Type B pancreatic cell (in vitro differentiated cells): Measurements from ENCODE around the gene ZDHHC7. TPM values are rescaled to one million over a fixed set of nuclear protein-coding genes. Genes with fewer than 3 reads are reported as not detected.

Experiments
- DNase-seq: peaks from one replicate; pipeline ENCODE4 v3.0.0; 2021; ENCODE audit warnings: mixed read lengths; ENCODE audit not compliant: unreplicated experiment; ENCODE audit errors: extremely low spot score
- H3K27ac Mint-ChIP-seq: 2 replicates; pipeline ENCODE4 v1.8.0; 2021; ENCODE audit warnings: mild to moderate bottlenecking, mixed read lengths
- H3K27me3 Mint-ChIP-seq: 2 replicates; pipeline ENCODE4 v1.8.0; 2021; ENCODE audit warnings: mixed read lengths
- H3K36me3 Mint-ChIP-seq: 2 replicates; pipeline ENCODE4 v1.8.0; 2021; ENCODE audit warnings: mixed read lengths
- H3K4me1 Mint-ChIP-seq: one replicate; pipeline ENCODE4 v1.8.0; 2021; ENCODE audit warnings: mixed read lengths; ENCODE audit not compliant: unreplicated experiment
- H3K4me3 Mint-ChIP-seq: 2 replicates; pipeline ENCODE4 v1.8.0; 2021; ENCODE audit warnings: mild to moderate bottlenecking, mixed read lengths
- H3K9me3 Mint-ChIP-seq: 2 replicates; pipeline ENCODE4 v1.8.0; 2021; ENCODE audit warnings: mixed read lengths
- total RNA-seq: library from RNA; stranded (reverse); gene quantifications from 2 replicates; pipeline ENCODE4 v1.2.1, GENCODE V29; 2021; ENCODE audit warnings: low replicate concordance
- TF ChIP-seq, protein P1 (sequence below): fragments of 200-600 bp; sonication (generic); conservative IDR thresholded peaks from 2 replicates; pipeline ENCODE4 v1.5.0; 2021; ENCODE audit warnings: antibody characterized with exemption, mild to moderate bottlenecking

Gene ZDHHC7
- total RNA-seq, 1 donor from 2014 or later: 47.1 TPM

DNA sequence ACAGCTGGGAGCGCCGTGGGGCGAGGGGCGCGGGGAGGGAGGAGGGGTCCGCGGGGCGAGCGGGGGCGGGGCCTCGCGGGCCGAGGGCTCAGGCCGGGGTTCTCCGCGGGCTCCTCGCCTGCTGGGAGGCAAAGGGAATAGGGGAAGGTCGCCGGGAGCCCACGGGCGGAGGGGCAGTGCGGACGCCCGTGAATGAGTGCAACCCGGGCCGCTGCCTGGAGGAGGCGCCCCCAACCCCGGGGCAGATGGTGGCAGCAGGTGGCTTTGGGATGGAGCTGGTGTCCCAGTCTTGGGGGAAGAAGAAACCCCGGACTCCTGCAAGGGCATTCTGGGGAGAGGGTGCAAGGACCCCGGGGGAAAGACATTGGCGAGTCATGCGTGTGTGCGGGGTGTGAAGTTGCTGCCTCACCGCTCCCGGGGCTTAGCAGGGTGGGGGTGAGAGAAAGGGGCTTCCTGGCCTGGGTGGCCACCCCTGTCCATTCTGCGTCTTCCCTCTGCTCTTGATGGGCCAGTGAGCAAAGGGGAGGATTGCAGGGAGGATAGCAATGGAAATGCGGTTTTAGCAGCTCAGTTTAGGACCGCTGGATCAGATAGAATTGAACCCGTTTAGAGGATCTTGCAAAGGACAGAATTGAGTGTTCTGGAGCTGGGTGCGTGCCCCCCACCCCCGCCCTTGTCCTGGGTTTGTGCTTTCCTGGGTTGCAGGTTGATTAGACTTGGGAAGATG, 16.8 kb upstream of the ZDHHC7 start:
- TF ChIP-seq, protein P1, sequence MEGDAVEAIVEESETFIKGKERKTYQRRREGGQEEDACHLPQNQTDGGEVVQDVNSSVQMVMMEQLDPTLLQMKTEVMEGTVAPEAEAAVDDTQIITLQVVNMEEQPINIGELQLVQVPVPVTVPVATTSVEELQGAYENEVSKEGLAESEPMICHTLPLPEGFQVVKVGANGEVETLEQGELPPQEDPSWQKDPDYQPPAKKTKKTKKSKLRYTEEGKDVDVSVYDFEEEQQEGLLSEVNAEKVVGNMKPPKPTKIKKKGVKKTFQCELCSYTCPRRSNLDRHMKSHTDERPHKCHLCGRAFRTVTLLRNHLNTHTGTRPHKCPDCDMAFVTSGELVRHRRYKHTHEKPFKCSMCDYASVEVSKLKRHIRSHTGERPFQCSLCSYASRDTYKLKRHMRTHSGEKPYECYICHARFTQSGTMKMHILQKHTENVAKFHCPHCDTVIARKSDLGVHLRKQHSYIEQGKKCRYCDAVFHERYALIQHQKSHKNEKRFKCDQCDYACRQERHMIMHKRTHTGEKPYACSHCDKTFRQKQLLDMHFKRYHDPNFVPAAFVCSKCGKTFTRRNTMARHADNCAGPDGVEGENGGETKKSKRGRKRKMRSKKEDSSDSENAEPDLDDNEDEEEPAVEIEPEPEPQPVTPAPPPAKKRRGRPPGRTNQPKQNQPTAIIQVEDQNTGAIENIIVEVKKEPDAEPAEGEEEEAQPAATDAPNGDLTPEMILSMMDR: peak; percentile 51
- no peak for DNase-seq
- Mint-ChIP-seq H3K4me1 (peaks cover 23% of the 10 kb centered on the region), H3K4me3 (peak overlapping the region; percentile 81), H3K27ac (peak overlapping the region; percentile 89), H3K9me3 (no peaks in the 10 kb centered on the region), H3K27me3 (peaks cover 22% of the 10 kb centered on the region), H3K36me3 (no peaks in the 10 kb centered on the region)

DNA sequence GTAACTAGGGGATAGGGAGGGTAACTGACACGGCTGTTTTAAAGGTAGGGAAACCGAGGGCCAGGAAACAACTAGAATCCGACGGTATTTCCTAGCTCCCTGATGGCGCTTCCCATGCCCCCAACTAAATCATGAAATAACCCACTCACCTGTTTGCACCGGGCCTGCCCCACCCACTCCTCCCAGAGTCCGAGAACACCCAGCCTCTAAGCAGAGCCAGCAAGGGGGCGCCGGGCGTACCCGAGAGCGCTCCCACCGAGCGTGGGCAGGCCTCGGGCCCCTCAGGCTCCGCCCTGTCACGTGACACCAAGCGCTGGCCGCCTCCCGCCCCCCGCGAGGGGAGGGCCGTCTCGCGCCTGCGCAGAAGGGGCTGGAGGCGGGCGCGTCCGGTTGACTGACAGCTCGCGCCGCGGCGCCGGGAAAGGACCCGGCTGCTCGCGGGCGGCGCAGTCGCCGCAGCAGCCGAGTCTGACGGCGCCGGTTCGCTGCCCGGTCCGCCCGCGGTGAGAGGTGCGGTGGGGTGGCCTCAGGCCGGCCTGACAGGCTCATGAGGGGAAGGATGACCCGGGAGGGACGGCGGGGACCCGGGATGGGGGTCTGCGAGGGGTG, 16.1 kb upstream of the ZDHHC7 start, which contains the start of gene KIAA0513:
Gene KIAA0513, plus strand, starts transcription at position 447 of the 609 bp plus-strand sequence. CDS start 39,277 bp downstream, outside the sequence.
- TF ChIP-seq, protein P1: no peak
- no peaks in the 10 kb centered on the region for H3K36me3 Mint-ChIP-seq
- peak; percentile 99 for DNase-seq
- H3K27me3 Mint-ChIP-seq: peaks cover 22% of the 10 kb centered on the region
- H3K27ac Mint-ChIP-seq: peak within 1 kb of the TSS; percentile 94
- peaks cover 19% of the 10 kb centered on the region for H3K4me1 Mint-ChIP-seq
- H3K9me3 Mint-ChIP-seq: no peaks in the 10 kb centered on the region
- peak within 1 kb of the TSS; percentile 95 for H3K4me3 Mint-ChIP-seq

DNA sequence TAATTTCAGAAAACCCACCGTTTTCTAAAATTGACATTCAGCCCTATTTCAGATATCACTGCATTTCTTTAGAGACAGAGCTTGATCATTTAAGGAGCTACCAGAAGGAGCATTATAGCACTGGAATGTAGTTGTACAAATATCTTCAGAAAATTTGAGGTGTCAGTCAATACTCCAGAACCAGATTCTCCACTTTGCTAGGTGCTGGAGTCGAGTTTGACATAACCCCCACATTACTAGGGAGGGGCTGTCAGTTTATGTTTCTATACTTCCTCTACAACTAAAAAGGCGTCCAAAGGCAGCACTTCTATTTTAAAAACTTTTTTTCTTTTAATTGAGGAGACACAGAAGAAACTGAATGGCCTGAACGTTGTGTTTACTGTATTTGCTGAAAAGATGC, 15.4 kb upstream of the ZDHHC7 start:
- H3K27ac Mint-ChIP-seq: peak overlapping the region; percentile 94
- TF ChIP-seq, protein P1: no peak

DNA sequence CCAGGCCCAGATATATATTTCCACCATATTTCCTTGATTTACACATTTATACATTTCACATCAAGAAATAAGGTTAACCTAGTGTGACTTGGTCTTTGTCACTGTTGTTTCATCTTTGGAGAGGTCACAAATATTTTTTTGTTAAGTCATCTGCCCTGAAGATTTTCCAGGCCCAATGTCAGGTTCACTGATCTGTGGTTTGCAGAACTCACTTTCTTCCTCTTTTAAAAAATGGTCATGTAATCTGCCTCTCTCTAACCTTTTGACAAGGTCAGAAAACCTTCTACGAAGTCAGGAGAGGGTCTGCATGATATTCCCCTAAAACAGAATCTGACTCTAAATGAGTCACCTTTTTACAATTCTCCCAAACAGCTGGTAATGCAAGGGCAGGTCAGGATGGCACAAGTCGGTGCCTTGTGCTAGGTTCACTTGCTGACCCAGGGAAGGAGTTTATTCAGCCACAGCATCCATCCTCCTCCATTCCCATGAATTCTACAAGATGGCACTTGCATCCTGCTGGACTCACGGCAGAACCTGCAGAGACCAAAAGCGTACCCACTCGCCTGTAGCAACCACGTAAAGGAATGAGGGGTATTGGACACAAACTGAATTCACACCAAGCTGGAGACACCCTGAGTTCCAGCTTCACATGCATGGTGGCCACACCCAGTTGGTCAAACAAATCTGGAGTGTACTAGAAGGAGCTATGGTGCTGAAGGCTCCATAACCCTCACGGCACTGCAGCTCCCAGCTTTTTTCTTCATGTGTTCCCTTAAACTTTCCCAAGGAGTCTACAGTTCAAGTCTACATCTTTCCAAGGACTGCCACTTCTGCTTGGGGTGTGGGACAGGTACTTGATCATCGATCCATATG, 14.7 kb upstream of the ZDHHC7 start:
- Mint-ChIP-seq H3K4me1 (peaks cover 19% of the 10 kb centered on the region), H3K27me3 (peaks cover 22% of the 10 kb centered on the region), H3K27ac (peak overlapping the region; percentile 94), H3K9me3 (no peaks in the 10 kb centered on the region), H3K36me3 (no peaks in the 10 kb centered on the region), H3K4me3 (peak overlapping the region; percentile 95)
- DNase-seq: no peak
- TF ChIP-seq, protein P1: no peak

More for the DNA sequence above, 15.4 kb upstream of the ZDHHC7 start:
- Mint-ChIP-seq H3K4me1 (peaks cover 19% of the 10 kb centered on the region), H3K27me3 (peaks cover 22% of the 10 kb centered on the region), H3K4me3 (peak overlapping the region; percentile 95), H3K36me3 (no peaks in the 10 kb centered on the region), H3K9me3 (no peaks in the 10 kb centered on the region)
- DNase-seq: no peak

DNA sequence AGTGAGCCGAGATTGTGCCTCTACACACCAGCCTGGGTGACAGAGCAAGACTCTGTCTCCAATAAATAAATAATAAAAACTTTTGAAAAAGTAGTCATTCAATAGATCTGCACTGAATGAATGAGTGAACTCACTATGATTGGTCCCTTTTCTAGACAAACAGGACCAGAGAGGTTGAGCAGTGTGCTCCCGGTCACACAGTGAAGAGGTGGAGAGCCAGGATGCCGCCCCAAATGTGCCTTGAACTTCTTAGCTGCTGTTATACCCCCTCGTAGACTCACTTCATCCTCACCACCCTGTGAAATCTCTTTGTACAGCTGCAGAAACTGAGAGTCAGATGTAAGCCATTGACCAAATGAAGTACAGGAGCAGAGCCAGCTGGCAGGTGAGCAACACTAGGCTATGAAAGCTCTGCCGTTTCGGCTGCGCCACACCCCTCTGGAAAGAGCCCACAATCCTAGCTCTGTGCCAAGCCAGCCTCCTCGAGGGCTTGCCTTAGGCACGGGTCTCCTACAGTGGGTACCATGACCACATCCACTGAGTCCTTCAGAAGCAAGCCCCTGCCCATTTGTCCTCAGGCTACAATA, 8.4 kb upstream of the ZDHHC7 start:
- DNase-seq: no peak
- Mint-ChIP-seq H3K27me3 (peaks cover 3% of the 10 kb centered on the region), H3K27ac (no peak overlapping the region), H3K9me3 (no peaks in the 10 kb centered on the region), H3K4me3 (no peak overlapping the region), H3K4me1 (peaks cover 13% of the 10 kb centered on the region), H3K36me3 (no peaks in the 10 kb centered on the region)
- TF ChIP-seq, protein P1: no peak
